ENCODE results near the gene CSRP3. TPM values are rescaled to one million over a fixed set of nuclear protein-coding genes. Genes with fewer than 3 reads are reported as not detected.
A peak's percentile ranks its signal among the peaks of the same experiment; 100 is the strongest.

Gene CSRP3
- total RNA-seq, 4 donors from 2014 or later, result not detected

DNA sequence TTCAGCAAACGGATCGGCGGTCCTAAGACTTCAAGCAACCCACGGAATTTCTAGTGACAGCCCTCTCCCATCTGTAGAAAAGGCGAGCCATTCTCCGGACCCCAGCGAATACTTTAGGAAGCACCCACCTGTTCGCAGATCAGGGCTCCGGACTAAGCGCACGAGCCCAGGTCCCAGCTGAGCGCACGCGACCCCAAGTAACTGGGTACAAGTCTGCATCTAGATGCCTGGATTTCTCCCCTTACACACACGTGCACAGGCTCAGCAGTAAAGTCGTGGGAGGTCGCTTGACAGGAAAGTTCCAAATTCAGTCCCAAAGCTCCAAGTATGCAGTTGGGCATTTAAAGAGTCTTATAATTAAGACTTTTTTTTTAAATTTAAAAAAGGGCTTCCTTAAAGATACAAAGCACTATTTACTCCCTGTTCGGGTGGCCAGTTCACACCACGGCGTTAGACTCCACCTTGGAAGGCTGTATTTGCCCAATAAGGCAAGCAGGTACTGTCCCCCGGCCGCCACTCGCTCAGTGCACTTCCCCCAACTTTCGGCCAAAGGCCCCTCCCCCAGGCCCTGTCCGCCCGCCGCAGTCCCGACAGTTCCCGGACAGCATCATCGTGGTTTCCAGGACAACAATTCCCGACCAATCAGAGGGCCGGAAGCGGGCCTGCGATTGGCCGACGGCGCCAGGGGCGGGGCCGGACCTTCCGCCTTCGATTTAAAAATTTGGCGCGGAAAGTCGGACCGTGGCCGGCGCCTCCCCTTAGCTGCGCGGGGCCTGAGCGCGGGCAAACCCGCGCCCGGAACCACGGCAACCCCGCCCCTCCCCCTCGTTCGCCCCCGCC lies 38.9 kb upstream of the CSRP3 start, which contains the start of gene E2F8:
Gene E2F8, minus strand, starts transcription at position 526 of the 840 bp plus-strand sequence. CDS start 824 bp downstream, outside the sequence.
- H3K27ac ChIP-seq, result no peak within 1 kb of the TSS
- H3K9me3 ChIP-seq, result no peaks in the 10 kb centered on the region
- H3K36me3 ChIP-seq, result no peaks in the 10 kb centered on the region
- 1% methylated on average over 14 of the region's 59 CpGs for WGBS
- DNase-seq (ENCODE audit: low spot score in 2 of 2), result peak; percentile 91
- H3K4me1 ChIP-seq, result peaks cover 49% of the 10 kb centered on the region
- H3K4me3 ChIP-seq, result peak within 1 kb of the TSS; percentile 66
- H3K27me3 ChIP-seq, result peaks cover 35% of the 10 kb centered on the region
- TF ChIP-seq EP300 (IDR thresholded peaks at IDR 0.05) (no peak), POLR2A (IDR thresholded peaks at IDR 0.05) (no peak), POLR2AphosphoS5 (IDR thresholded peaks at IDR 0.05) (no peak)
- TF ChIP-seq, protein P1, sequence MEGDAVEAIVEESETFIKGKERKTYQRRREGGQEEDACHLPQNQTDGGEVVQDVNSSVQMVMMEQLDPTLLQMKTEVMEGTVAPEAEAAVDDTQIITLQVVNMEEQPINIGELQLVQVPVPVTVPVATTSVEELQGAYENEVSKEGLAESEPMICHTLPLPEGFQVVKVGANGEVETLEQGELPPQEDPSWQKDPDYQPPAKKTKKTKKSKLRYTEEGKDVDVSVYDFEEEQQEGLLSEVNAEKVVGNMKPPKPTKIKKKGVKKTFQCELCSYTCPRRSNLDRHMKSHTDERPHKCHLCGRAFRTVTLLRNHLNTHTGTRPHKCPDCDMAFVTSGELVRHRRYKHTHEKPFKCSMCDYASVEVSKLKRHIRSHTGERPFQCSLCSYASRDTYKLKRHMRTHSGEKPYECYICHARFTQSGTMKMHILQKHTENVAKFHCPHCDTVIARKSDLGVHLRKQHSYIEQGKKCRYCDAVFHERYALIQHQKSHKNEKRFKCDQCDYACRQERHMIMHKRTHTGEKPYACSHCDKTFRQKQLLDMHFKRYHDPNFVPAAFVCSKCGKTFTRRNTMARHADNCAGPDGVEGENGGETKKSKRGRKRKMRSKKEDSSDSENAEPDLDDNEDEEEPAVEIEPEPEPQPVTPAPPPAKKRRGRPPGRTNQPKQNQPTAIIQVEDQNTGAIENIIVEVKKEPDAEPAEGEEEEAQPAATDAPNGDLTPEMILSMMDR (IDR thresholded peaks at IDR 0.05), result no peak

DNA sequence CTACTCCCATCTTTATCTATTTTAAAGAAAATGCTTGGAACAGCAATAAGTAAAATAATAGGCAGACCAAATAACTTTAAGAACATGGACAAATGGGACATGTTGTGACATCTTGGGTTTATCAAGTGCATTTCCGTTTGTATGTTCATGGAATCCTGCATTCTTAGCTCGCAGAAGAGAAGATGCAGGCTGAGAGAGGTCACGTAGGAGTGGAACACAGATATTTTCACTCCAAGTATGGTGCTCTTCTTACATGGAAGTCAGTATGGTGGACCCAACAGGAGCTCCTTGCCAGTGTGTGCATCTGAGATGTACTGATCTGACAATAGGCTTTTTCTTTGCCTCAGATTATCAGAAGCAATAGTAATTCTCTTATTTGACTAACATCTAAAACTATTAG lies 37.3 kb upstream of the CSRP3 start:
- no peak overlapping the region for H3K27ac ChIP-seq
- H3K4me3 ChIP-seq, result no peak overlapping the region
- WGBS, result 75% methylated on average over 3 of the region's 3 CpGs
- H3K9me3 ChIP-seq, result no peaks in the 10 kb centered on the region
- H3K4me1 ChIP-seq, result peaks cover 36% of the 10 kb centered on the region
- H3K36me3 ChIP-seq, result no peaks in the 10 kb centered on the region
- TF ChIP-seq, protein P1 (IDR thresholded peaks at IDR 0.05), result no peak
- TF ChIP-seq EP300 (IDR thresholded peaks at IDR 0.05), result no peak
- no peak for TF ChIP-seq POLR2A (IDR thresholded peaks at IDR 0.05)
- TF ChIP-seq POLR2AphosphoS5 (IDR thresholded peaks at IDR 0.05), result no peak
- DNase-seq (ENCODE audit: low spot score in 2 of 2), result no peak
- H3K27me3 ChIP-seq, result peaks cover 29% of the 10 kb centered on the region

DNA sequence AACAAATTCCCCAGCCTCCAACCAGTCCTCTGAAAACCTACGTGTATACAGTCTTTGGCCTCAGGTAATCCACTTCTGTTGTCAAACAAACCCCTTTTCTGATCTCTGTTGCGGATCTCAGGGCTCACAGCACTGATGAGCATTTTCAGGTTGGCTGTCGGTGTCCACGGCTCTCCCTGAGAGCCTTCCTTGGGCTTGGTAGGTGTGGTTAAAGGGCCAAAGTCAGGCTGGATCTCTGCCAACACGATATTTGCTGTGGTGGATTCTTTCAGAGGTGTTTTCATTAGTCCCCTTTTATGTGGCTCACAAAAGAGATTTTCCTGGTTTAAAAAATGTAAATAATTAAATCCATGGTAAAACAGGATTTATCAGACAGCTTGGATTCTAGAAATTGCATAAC lies 36.0 kb upstream of the CSRP3 start:
- Histone ChIP-seq H3K27ac (no peak overlapping the region), H3K9me3 (no peaks in the 10 kb centered on the region), H3K27me3 (peaks cover 22% of the 10 kb centered on the region), H3K4me1 (peaks cover 30% of the 10 kb centered on the region), H3K36me3 (no peaks in the 10 kb centered on the region), H3K4me3 (no peak overlapping the region)
- no peak for DNase-seq (ENCODE audit: low spot score in 2 of 2)
- TF ChIP-seq EP300 (IDR thresholded peaks at IDR 0.05), result no peak
- TF ChIP-seq POLR2AphosphoS5 (IDR thresholded peaks at IDR 0.05), result no peak
- TF ChIP-seq, protein P1 (IDR thresholded peaks at IDR 0.05), result no peak
- no peak for TF ChIP-seq POLR2A (IDR thresholded peaks at IDR 0.05)
- WGBS, result 75% methylated on average over 5 of the region's 5 CpGs

- peaks cover 27% of the 10 kb centered on the region for H3K4me1 ChIP-seq
- H3K27me3 ChIP-seq, result peaks cover 17% of the 10 kb centered on the region
- H3K9me3 ChIP-seq, result no peaks in the 10 kb centered on the region
- H3K27ac ChIP-seq, result no peak overlapping the region
- no peak overlapping the region for H3K4me3 ChIP-seq
- TF ChIP-seq EP300 (IDR thresholded peaks at IDR 0.05) (no peak), POLR2A (IDR thresholded peaks at IDR 0.05) (no peak), POLR2AphosphoS5 (IDR thresholded peaks at IDR 0.05) (no peak)
- TF ChIP-seq, protein P1 (IDR thresholded peaks at IDR 0.05), result no peak
- no peaks in the 10 kb centered on the region for H3K36me3 ChIP-seq
- 91% methylated on average over 8 of the region's 8 CpGs for WGBS
- DNase-seq (ENCODE audit: low spot score in 2 of 2), result no peak
Measured at GRCh38 chr11:19237381-19237780, 35.6 kb upstream of the CSRP3 start.

DNA sequence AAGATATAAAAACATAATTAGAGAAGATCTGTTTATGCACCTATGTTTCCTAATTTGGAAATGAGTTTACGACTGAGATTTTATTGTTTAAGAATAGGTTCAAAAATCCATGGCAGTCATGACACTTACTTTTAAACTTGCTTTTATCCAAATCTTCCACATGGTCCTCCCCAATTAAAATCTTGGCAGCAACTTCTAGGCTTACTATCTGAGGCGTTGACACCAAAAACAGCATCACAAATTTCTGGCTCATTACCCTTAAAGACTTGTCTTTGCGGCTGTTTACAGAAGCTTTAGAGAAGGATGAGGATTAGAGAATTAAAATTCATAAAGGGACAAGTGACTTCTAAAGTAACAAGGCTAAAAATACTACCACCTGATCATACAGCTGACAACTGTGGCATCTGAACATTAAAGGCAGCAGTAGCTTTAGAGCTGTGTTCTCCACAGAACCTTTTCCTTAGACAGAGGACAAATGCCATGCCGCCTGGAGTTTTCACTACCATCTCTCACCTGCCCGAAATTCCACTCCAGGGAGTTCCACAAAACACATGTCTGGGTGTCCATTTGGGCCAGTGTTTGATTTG lies 32.5 kb upstream of the CSRP3 start:
- WGBS, result 87% methylated on average over 5 of the region's 5 CpGs

More for the DNA sequence above, 32.5 kb upstream of the CSRP3 start:
- DNase-seq (ENCODE audit: low spot score in 2 of 2), result no peak
- peaks cover 7% of the 10 kb centered on the region for H3K4me1 ChIP-seq
- H3K36me3 ChIP-seq, result no peaks in the 10 kb centered on the region
- TF ChIP-seq POLR2A (IDR thresholded peaks at IDR 0.05), result no peak
- TF ChIP-seq EP300 (IDR thresholded peaks at IDR 0.05), result no peak
- no peak for TF ChIP-seq POLR2AphosphoS5 (IDR thresholded peaks at IDR 0.05)
- TF ChIP-seq, protein P1 (IDR thresholded peaks at IDR 0.05), result no peak
- H3K27me3 ChIP-seq, result peaks cover 4% of the 10 kb centered on the region
- no peak overlapping the region for H3K27ac ChIP-seq
- H3K9me3 ChIP-seq, result no peaks in the 10 kb centered on the region
- H3K4me3 ChIP-seq, result no peak overlapping the region
